CD1c-positive myeloid dendritic cell (primary cell): ENCODE data around the gene EXOC3.

ENCODE experiments used
- DNase-seq: peaks from one replicate; pipeline ENCODE4 v3.0.0-alpha.2; 2016; ENCODE audit errors: extremely low spot score

EXOC3 gene

GRCh38 chr5:425714-426113 is 17.3 kb upstream of the EXOC3 start:
- DNase-seq: no peak

GRCh38 chr5:426392-426976 is 16.5 kb upstream of the EXOC3 start:
- DNase-seq: no peak

- no peak for DNase-seq
These were observed 15.4 kb upstream of the EXOC3 start for GRCh38 chr5:427415-428087.

GRCh38 chr5:428219-428618 is 14.8 kb upstream of the EXOC3 start:
- no peak for DNase-seq

GRCh38 chr5:428754-429452 is 14.1 kb upstream of the EXOC3 start:
- no peak for DNase-seq

- no peak for DNase-seq
These were observed 13.4 kb upstream of the EXOC3 start for GRCh38 chr5:429453-430188.

- DNase-seq: no peak
These were observed 12.6 kb upstream of the EXOC3 start for GRCh38 chr5:430214-430925.

GRCh38 chr5:431001-431710 is 11.8 kb upstream of the EXOC3 start:
- peak; percentile 34 for DNase-seq

GRCh38 chr5:431711-432050 is 11.3 kb upstream of the EXOC3 start:
- no peak for DNase-seq

- no peak for DNase-seq
These were observed 10.6 kb upstream of the EXOC3 start for GRCh38 chr5:432201-432927.

- no peak for DNase-seq
These were observed 9.8 kb upstream of the EXOC3 start for GRCh38 chr5:432928-433791.

- DNase-seq: no peak
These were observed 9.1 kb upstream of the EXOC3 start for GRCh38 chr5:433836-434235.

GRCh38 chr5:434443-435146 is 8.4 kb upstream of the EXOC3 start:
- no peak for DNase-seq

GRCh38 chr5:435156-435790 is 7.7 kb upstream of the EXOC3 start:
- no peak for DNase-seq

- no peak for DNase-seq
These were observed 6.9 kb upstream of the EXOC3 start for GRCh38 chr5:435961-436640.

- DNase-seq: no peak
These were observed 6.4 kb upstream of the EXOC3 start for GRCh38 chr5:436641-436975.

GRCh38 chr5:437281-437771 is 5.7 kb upstream of the EXOC3 start:
- DNase-seq: no peak

GRCh38 chr5:438481-438981 is 4.4 kb upstream of the EXOC3 start:
- DNase-seq: no peak
